Astrocyte (in vitro differentiated cells and primary cell): Measurements from ENCODE around the gene LMAN1L.

Experiments used
- CTCF ChIP-seq: IDR thresholded peaks from 2 replicates; pipeline ENCODE4 v1.5.1; 2011; ENCODE audit warnings: low read depth, mild to moderate bottlenecking, inconsistent platforms, low read length, moderate library complexity; ENCODE audit not compliant: insufficient read depth
- EZH2 ChIP-seq: IDR thresholded peaks from 2 replicates; pipeline ENCODE4 v1.6.1; 2012; ENCODE audit warnings: mild to moderate bottlenecking, low read length, inconsistent platforms; ENCODE audit not compliant: insufficient read depth

GRCh38 chr15:74776821-74777768 is 35.5 kb upstream of the LMAN1L start:
- TF ChIP-seq CTCF (no peak), EZH2 (no peak)
